NCI-H2227 (cell line): ENCODE results near the gene ELSPBP1.
"Not testable (repeated sequence)": the region's sequence is repeated elsewhere in the genome, so short reads cannot be mapped to it uniquely, and the experiment has no call there.

Experiments used
- DNase-seq: peaks from one replicate; lab custom pipeline; 2025; ENCODE audit not compliant: unreplicated experiment; lab: John Stamatoyannopoulos, UW

The ELSPBP1 gene

DNA sequence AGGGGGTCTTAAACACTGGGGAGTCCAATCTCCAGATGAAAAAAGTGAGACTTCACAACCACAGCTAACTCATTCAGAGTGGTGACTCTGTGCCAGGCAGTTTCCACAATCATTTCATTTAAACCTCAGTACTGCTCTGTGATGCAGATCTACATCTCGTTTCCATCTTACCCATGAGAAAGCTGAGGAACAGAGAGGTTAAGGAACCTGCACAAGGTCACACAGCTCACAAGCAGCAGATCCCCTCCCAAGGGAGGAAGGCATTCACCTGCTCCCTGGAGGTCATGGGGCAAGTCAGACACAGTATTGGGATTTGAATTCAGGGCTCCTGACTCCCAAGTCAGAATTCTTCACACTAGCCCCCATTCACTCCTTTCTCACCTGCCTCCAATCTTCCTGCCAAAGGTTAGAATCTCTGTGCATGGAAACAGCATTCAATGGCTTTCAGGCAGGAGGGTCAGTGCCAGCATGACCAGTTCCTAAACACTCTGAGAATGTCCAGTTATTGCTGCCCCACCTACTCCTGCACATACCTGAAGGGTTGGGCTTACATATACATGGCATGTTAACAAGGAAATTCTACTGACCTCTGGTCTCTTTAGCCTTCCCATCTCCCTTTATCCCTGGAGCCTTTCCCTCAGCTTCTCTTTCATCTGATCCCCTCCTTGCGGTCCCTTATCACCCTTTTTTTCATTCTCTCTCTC lies 47.6 kb downstream of the ELSPBP1 start:
- no peak for DNase-seq

DNA sequence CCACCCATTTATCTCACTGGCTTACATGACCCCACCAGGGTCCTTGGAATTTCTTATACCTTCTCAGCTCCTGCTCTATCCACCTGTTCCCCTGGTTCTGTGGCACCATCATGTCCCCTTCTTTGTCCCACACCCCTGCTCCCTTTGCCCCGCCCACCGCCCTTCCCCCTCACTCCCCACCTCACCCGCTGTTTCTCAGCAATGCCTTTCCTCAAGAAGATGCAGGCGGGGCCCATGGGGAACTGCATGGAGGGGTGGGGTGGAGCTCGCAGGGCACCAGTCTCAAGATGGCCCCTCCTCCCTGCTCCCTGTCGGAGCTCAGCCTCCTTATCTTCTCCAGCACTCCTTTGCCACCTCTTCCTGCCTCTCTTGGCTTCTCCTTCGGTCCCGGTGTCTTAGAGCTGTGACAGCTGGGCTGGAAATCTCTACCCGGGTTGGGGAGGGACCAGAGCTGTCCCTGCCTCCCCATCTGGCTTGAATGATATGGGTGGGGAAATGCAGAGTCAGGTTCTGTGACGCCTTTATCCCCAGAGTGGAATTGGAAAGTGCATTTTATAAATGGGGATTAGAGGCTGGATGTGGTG lies 49.3 kb downstream of the ELSPBP1 start, which contains the start of gene CABP5:
CABP5 (minus strand) TSS at position 405 of the 584 bp plus-strand sequence; CDS start at position 248, 157 bp downstream.
- no peak for DNase-seq

DNA sequence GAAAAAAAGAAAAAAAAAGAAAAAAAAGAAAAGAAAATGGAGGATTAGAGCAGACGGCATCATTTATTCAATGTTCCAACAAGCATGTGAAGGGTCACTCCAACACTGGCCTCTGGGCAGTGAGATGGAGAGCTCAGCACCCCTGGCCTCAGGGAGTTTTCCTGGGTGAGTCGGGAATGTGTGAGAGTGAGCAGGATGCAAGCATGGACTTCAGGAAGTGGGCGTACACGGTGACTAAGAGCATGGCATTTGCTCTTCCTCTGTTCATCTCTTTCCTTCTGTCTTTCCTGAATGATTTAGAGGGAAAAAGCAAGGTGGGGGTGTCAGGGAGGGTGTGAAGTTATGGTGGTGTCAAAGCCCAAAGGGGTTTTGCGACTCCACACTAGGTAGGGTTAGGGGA lies 50.1 kb downstream of the ELSPBP1 start:
- no peak for DNase-seq

DNA sequence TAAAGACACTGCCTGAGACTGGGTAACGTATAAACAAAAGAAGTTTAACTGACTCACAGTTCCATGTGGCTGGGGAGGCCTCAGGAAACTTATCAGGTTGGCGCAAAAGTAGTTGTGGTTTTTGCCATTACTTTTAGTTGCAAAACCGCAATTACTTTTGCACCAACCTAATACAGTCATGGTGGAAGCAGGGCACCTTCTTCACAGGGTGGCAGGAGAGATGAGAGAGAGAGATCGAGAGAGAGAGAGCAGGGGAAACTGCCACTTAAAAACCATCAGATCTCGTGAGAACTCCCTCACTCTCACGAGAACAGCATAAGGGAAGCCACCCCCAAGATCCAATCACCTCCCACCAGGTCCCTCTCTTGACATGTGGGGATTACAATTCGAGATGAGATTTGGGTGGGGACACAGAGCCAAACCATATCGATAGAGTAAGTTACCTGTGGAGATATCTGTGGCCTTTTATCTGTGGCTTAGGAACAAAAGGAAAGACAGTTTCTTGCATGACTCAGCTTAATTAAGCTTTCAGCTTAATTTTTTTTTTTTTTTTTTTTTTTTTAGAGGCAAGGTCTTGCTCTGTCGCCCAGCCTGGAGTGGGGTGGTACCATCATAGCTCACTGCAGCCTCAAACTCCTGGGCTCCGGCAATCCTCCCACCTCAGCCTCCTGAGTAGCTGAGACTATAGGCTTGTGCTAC lies 57.1 kb downstream of the ELSPBP1 start:
- no peak for DNase-seq

DNA sequence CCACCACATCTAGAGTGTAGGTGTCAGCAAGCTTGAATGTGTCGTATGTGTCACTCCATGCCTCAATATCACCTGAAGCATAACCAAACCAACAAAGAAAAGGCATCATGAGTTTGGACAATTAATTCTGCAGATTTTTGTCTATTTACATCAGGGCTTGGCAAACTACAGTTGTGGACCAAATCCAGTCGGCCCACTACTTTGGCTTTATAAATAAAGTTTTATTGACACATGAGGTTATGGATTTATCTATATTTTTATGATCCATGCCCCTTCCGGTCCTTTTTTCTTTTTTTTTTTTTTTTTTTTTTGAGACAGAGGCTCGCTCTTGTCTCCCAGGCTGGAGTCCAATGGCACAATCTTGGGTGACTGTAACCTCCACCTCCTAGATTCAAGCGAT lies 58.6 kb downstream of the ELSPBP1 start:
- no peak for DNase-seq

DNA sequence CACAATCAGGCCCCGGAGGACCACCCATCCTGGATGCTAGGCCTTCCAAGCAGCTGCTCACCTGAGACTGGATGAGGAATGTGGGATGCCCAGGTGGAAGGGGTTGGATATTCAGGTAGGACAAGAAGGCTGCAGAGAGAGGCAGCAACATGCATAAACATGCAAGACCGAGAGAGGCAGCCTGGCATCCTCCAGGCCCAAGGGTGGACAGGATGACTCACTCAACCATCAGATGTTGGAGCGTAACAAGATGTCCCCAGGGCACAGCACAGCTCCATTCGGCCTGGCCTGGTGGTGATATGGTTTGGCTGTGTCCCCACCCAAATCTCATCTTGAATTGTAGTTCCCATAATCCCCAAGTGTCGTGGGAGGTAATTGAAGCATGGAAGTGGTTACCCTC lies 59.4 kb downstream of the ELSPBP1 start:
- no peak for DNase-seq

DNA sequence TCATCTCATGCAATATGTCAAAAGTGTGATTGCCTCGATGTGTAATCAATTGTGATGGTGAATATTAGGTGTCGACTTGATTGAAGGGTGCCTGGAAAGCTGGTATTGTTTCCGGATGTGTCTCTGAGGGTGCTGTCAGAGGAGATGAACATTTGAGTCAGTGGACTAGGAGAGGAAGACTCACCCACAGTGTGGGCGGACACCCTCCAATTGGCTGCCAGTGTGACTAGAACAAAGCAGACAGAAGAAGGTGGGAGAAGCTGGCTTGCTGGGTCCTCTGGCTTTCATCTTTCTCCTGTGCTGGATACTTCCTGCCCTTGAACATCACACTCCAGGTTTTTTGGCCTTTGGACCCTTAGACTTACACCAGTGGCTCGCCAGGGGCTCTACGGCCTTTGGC lies 64.9 kb downstream of the ELSPBP1 start:
- DNase-seq = no peak

DNA sequence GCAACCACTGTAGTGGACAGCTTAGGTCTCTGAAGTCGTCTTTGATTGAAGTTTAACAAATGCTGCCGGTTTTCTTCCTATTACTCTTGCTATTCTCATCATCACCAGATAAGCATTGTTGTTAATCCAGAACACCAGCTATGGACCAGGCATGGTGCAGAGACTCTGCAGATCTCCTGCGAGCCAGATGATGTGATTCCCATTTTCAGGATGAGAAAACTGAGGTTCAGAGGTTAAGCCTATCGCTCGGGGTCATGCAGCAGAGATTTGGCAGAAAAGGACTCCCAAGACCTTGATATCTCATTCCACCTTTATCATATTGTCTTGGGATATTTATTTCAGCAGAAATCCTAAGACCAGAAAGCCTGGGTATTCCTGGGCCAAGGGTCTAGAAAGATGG lies 65.9 kb downstream of the ELSPBP1 start:
- no peak for DNase-seq

DNA sequence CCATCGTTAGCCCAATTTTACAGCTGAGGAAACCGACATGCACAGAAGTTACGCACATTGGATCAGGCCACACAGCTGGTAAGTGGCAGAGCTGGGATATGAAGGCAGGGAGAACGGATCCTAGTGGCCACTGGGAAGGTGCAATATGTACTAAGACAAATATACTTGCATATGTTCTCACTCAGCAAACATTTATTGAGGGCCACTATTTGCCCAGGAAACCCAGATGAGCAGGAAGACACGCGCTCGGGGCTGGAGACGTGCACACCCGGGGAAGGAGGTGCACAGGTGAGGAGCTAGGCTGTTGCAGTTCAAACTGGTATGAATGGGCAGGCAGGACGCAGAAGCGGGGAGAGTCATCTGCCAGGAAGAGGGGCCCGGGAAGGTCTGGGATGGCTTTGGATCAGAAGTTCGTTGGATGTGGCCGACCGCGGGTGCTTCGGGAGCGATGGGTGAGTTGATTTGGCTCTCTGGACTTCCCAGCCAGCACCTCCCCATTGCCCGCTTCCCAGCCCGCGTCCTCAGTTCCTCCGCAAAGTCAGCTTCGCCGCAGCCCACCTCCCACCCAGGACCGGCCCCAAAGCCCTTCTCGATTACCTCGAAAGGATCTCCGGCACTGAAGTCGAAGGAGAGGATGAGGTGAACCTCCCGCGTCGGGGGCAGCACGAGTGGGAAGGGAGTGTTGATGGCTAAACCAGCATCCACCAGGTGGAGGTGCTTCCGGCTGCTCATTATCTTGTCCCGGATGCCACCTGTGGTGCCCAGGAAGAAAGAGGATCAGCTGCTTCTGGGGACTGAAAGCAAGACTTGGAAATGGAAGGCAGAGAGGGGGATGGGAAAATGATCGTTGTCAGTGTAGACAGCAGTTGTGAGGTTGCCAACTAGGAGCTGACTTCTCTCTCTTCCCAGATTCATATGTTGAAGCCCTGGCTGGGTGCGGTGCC lies 67.2 kb downstream of the ELSPBP1 start:
- no peak for DNase-seq

DNA sequence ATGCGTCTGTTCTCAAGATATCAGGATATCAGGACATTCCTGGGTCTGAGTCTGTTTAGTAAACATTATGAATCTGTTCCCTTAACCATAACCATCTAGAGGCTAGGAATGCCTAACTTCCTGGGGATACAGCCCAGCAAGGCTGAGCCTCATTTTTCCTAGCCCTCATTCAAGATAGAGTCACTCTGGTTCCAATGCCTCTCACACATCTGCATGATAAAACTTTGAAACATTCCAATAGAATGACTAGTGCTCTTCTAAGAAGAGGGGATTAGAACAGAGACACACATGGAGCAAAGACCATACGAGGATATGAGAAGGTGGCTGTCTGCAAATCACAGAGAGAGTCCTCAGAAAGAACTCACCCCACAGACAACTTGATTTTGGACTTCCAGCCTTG lies 70.1 kb downstream of the ELSPBP1 start:
- no peak for DNase-seq

DNA sequence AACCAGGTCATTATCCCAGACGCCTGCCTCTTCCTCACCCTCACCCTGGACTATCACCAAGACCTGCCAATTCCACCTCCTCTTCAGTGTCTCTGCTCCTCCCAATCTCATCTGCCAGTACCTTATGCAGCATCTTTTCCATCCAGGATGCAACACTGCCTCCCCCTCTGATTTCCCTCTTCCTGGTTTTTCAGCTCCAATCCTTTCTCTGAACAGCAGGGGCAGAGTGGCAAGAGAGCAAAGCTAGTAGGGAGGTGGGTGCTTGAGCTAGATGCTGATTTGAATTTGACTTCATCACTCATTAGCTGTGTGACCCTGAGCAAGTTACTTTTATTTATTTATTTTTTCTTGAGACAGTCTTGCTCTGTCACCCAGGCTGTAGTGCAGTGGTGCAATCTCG lies 75.0 kb downstream of the ELSPBP1 start:
- no peak for DNase-seq

DNA sequence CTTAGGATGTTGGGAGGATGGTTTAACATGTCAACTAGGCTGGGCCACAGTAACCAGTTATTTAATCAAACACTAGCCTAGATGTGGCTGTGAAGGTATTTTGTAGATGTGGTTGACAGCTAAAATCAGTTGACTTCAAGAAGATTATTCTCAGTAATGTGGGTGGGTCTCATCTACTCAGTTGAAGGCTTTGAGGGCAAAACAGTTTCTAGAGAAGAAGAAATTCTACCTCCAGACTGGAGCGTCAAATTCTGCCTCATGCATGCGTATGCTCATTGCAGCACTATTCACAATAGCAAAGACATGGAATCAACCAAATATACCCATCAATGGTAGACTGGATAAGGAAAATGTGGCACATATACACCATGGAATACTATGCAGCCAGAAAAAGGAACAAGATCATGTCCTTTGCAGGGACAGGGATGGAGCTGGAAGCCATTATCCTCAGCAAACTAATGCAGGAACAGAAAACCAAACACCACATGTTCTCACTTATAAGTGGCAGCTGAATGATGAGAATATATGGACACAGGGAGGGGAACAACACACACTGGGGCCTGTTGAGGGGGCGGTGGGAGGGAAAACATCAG lies 75.8 kb downstream of the ELSPBP1 start:
- not testable (repeated sequence) for DNase-seq
